ENCODE results near the gene SP6.

SP6 gene

DNA sequence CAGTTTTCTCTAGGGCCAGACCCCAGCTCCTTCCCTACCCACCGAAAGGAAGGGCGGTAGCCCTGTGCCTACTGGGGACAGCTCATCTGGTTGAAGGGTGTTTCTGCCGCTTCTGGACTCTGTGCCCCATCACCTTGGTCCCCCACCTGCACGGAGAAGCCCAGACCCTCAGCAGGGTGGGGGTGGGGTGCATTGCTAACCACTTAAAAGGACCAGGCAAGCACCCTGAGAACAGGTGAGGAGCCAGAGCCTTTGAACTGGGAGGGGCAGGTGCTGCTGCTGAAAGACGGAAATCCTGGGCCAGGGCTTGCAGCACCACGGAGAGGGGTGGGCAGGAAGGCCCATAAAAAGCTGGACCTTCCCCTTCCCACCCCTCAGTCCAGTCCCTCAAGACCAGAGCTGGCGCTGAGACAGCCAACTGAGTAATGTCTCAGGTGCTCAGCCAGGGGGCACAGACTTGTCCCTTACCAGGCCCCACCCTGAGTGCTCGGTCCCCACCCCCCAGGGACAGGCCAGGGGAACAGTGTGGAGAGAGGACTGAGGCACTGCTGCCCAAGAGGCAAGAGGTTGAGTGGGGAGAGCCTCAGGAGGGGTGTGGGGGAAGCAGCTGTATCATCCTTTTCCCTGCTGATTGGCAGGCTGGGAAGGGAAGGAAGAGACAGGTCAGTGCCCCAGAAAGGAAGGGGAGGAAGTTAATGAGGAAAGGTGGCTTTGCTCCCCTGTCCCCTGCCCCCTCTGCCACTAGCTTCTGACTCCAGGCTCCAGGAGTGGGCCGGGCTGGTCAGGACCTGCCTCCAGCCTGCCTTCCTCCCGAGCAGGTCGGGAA lies 34.2 kb upstream of the SP6 start:
- no peak overlapping the region for H3K4me3 ChIP-seq (ENCODE audit: low read depth, low read length)
- in situ Hi-C loops (cut with HindIII; ENCODE audit: low sequenced_read_pairs) = no loop called here
- DNase-seq (ENCODE audit: low read depth) = no peak
- no peak for TF ChIP-seq CTCF (IDR thresholded peaks at IDR 0.05; ENCODE audit: low read depth, low read length, missing control alignments)

- no peak overlapping the region for H3K4me3 ChIP-seq (ENCODE audit: low read depth, low read length)
- TF ChIP-seq CTCF (IDR thresholded peaks at IDR 0.05; ENCODE audit: low read depth, low read length, missing control alignments) = no peak
- in situ Hi-C loops (cut with HindIII; ENCODE audit: low sequenced_read_pairs) = no loop called here
- no peak for DNase-seq (ENCODE audit: low read depth)
These were observed 33.4 kb upstream of the SP6 start for GRCh38 chr17:47884427-47884740.

DNA sequence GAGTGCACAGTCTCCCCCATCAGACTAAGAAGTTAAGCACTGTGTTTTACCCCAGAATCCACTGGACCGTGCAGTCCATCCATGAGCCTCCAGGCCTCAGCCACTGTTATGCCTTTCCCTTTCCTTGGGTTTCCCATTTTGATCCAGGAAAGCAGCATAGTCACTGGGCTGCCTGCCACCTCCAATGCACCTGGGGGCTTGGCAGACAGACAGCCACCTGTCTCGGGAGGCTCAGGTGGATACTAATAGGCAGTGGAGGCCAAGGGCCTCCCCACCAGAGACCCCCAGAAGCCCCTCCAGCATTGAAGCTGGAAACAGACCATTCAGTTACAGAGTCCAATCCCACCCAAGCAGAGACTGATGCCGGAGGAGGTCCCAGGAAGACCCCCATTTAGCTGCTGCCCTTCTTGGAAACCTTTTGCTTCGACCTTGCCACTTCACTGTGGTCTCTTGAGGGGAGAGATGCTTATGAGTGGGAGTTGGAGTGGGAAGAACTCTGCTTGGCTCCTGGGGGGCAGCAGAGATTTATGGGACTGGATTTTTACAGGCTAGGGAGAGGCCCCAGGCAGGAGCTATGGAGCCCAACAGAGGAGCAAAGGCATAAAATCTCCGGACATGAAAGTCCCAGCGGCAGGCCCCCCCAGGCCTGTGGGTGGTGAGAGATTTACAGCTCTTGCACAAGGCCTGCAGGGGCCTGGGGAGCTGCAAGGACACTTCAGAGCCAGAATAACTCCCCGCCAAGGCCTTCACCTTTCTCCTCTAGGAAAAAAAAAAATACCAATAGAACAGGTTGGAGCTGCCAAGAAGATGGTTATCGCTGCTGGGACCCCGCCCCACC lies 32.8 kb upstream of the SP6 start:
- no peak overlapping the region for H3K4me3 ChIP-seq (ENCODE audit: low read depth, low read length)
- no peak for TF ChIP-seq CTCF (IDR thresholded peaks at IDR 0.05; ENCODE audit: low read depth, low read length, missing control alignments)
- no peak for DNase-seq (ENCODE audit: low read depth)
- in situ Hi-C loops (cut with HindIII; ENCODE audit: low sequenced_read_pairs) = no loop called here

DNA sequence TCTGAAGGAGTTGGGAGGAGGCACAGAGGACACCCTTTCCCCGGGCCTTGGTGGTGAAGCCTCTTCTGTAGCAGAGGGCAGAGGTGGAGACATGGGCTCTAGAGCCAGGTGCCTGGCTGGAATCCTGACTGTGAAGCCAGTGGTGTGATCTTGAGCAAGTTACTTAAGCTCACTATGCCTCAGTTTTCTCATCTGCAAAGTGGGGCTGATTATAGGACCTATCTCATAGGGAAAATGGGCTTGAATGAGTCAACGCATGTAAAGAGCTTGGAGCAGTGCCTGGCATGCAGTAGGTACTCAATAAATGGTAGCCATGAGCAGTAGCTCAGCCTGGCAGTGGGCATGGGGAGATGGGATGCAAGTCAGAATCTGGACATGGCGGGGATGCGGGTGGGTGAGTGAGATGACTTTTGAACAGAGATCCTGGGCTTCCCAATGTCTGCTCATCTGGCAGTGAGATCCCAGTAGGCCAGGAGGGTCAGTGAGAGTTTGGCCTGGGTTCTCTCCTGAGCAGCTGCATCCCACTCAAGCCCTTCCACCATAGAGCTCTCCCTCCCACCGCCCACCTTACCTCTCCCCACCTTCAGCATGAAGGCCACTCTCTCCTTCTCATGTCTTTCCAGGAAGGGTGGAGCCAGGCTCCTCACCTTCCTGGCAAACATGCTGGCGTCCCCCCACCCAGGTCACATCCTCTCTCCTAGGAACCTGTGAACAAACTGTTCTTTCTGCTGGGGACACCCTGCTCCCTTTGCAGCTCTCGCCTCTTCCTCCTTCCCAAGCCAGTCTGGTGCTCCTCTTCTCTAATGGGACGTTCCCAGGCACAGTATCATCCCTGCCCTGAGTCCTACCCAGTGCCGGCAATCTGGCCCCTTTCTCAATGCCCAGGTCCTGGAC lies 32.0 kb upstream of the SP6 start:
- in situ Hi-C loops (cut with HindIII; ENCODE audit: low sequenced_read_pairs) = no loop called here
- no peak overlapping the region for H3K4me3 ChIP-seq (ENCODE audit: low read depth, low read length)
- no peak for TF ChIP-seq CTCF (IDR thresholded peaks at IDR 0.05; ENCODE audit: low read depth, low read length, missing control alignments)
- DNase-seq (ENCODE audit: low read depth) = no peak

DNA sequence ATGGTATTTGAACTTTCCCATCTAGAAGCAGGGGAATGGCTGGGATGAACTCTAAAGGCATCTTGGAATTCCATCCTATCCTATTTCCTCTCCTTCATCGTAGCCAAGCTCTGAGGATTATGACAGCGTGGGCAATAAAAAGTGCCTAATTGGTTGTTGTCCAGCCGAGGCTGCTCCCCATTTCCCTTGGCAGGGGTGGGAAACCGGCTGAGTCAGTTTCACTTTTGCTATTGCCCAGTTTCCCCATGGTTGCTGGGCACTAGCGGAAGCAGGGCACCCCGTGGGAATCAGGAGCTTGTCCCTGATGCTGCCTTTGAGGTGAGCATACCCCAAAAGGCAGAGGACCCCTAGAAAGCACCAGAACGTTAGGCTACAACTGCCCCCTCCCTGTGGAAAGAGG lies 31.3 kb upstream of the SP6 start:
- no peak for DNase-seq (ENCODE audit: low read depth)
- no peak for TF ChIP-seq CTCF (IDR thresholded peaks at IDR 0.05; ENCODE audit: low read depth, low read length, missing control alignments)
- no peak overlapping the region for H3K4me3 ChIP-seq (ENCODE audit: low read depth, low read length)
- in situ Hi-C loops (cut with HindIII; ENCODE audit: low sequenced_read_pairs) = no loop called here

GRCh38 chr17:47879776-47880454 lies 29.0 kb upstream of the SP6 start:
- TF ChIP-seq CTCF (IDR thresholded peaks at IDR 0.05; ENCODE audit: low read depth, low read length, missing control alignments) = no peak
- H3K4me3 ChIP-seq (ENCODE audit: low read depth, low read length) = no peak overlapping the region
- no peak for DNase-seq (ENCODE audit: low read depth)
- in situ Hi-C loops (cut with HindIII; ENCODE audit: low sequenced_read_pairs) = no loop called here

All from astrocyte of the cerebellum (primary cell).